ENCODE results near the gene PLCB1.

- TF ChIP-seq TAF1 (IDR thresholded peaks at IDR 0.05; ENCODE audit: borderline replicate concordance, insufficient read depth, low read length) (no peak), FOXP2 (optimal IDR thresholded peaks at IDR 0.05; ENCODE audit: borderline replicate concordance, extremely low read depth, extremely low read length, insufficient read depth) (no peak), POLR2AphosphoS5 (IDR thresholded peaks at IDR 0.05; ENCODE audit: low read depth, low read length) (no peak), SIN3A (IDR thresholded peaks at IDR 0.05; ENCODE audit: borderline replicate concordance, insufficient read depth, low read length) (no peak)
Measured at GRCh38 chr20:8933381-8933807, 801.3 kb downstream of the PLCB1 start.
